Measurements from ENCODE around the gene SPSB1. TPM values are rescaled to one million over a fixed set of nuclear protein-coding genes. Genes with fewer than 3 reads are reported as not detected.

Gene SPSB1
- total and polyA plus RNA-seq, 10 donors: 1.3 to 7.9 (median 4.1) TPM

DNA sequence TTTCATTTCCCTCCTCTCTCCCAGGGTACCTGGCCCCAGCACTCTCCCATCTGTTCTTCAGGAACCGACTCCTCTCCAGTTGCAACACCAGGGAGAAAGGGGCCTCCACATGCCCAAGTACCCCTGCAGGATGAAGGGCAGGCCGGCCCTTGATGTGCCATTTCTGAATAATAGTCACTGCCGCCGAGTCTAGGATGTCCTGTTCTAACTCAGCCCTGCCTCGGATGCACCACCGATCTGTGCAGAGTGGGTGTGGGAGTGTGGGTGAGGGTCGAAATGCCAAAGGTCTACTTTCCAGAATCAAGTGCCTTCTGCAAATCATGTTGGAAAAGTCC, 25.4 kb upstream of the SPSB1 start:
- H3K27me3 ChIP-seq (replicated peaks in 1 of 7): no peaks in the 10 kb centered on the region
- no peak overlapping the region for H3K27ac ChIP-seq
- no peak for TF ChIP-seq POLR2A (IDR thresholded peaks at IDR 0.05)
- TF ChIP-seq, protein P1, sequence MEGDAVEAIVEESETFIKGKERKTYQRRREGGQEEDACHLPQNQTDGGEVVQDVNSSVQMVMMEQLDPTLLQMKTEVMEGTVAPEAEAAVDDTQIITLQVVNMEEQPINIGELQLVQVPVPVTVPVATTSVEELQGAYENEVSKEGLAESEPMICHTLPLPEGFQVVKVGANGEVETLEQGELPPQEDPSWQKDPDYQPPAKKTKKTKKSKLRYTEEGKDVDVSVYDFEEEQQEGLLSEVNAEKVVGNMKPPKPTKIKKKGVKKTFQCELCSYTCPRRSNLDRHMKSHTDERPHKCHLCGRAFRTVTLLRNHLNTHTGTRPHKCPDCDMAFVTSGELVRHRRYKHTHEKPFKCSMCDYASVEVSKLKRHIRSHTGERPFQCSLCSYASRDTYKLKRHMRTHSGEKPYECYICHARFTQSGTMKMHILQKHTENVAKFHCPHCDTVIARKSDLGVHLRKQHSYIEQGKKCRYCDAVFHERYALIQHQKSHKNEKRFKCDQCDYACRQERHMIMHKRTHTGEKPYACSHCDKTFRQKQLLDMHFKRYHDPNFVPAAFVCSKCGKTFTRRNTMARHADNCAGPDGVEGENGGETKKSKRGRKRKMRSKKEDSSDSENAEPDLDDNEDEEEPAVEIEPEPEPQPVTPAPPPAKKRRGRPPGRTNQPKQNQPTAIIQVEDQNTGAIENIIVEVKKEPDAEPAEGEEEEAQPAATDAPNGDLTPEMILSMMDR (IDR thresholded peaks at IDR 0.05 in 8 of 11, conservative IDR thresholded peaks at IDR 0.05 in 3 of 11): peak in 4 of 11 experiments; percentile 10 to 21 (median 15)
- no peak for DNase-seq
- WGBS, 5 donors: 65 to 84% (median 82%) methylated on average over 7 of the region's 7 CpGs
- no peak overlapping the region for H3K4me3 ChIP-seq
- H3K4me1 ChIP-seq: peaks cover 0 to 33% (median 10%) of the 10 kb centered on the region in 6 donors
- H3K36me3 ChIP-seq: peaks cover 0 to 93% (median 41%) of the 10 kb centered on the region in 6 donors
- intact Hi-C loops (cut with DNase I; ENCODE audit: low total_unique reads): no loop called here
- H3K9me3 ChIP-seq: no peaks in the 10 kb centered on the region

DNA sequence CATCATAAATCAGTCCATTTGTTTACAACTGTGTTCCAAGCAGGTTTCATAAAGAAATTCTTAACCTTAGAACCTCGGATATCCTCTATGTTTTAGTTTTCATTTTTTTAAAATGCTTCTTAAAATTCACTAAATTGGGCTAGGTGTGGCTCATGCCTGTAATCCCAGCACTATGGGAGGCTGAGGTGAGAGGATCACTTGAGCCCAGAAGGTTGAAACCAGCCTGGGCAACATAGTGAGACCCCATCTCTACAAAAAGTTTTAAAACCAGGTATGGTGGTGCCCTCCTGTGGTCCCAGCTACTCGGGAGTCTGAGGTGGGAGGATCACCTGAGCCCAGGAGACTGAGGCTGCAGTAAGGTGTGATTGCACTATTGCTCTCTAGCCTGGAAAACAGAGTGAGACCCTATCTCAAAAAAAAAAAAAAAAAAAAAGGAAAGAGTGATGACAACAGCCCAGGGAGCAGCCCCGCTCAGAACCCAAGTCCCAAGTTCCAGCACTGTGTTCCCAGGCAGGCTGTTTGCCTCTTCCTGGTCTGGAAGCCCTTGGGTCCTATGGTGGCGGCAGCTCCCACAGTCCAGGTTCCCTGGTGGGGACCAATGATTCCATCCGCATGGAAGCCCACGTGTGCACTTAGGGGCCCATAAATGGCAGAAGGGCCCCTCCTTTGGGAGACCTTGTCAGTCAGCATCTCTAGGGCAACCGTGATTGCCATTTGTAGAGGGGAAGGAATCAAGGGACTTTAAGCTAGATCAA, 24.7 kb upstream of the SPSB1 start:
- Histone ChIP-seq H3K4me1 (peaks cover 0 to 33% (median 10%) of the 10 kb centered on the region in 6 donors), H3K4me3 (no peak overlapping the region), H3K9me3 (no peaks in the 10 kb centered on the region), H3K36me3 (peaks cover 0 to 86% (median 34%) of the 10 kb centered on the region in 6 donors), H3K27me3 (replicated peaks in 1 of 7) (no peaks in the 10 kb centered on the region), H3K27ac (no peak overlapping the region)
- WGBS, 5 donors: 89 to 92% (median 89%) methylated on average over 7 of the region's 7 CpGs
- TF ChIP-seq POLR2AphosphoS5 (IDR thresholded peaks at IDR 0.05) (no peak), POLR2A (IDR thresholded peaks at IDR 0.05) (no peak)
- TF ChIP-seq, protein P1 (IDR thresholded peaks at IDR 0.05 in 8 of 11, conservative IDR thresholded peaks at IDR 0.05 in 3 of 11): no peak
- peak; percentile 34 for DNase-seq
- intact Hi-C loops (cut with DNase I; ENCODE audit: low total_unique reads): no loop called here

DNA sequence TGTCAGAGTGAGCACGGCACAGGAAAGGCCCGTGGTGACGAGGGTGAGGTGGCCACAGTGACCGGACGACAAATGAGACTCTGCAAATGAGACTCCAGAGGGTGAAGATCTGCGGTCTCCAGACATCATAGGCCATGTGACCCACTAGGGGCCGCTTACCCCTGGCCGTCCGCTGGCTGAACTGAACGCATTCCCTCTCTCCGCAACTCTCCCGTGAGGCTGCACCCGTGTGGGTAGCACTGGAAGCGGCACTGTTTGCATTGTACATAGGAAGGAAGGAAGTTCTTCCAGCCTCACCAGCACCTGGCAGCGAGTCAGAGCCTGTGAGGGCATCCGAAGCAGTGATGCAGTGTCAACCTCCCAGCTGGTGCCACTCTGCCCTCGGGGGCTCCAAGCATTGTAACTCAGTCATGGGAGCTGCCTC, 23.6 kb upstream of the SPSB1 start:
- DNase-seq: peak; percentile 59
- H3K4me3 ChIP-seq: no peak overlapping the region
- peak in 2 of 3 donors; percentile 26 to 57 for TF ChIP-seq POLR2AphosphoS5 (IDR thresholded peaks at IDR 0.05)
- no peak for TF ChIP-seq POLR2A (IDR thresholded peaks at IDR 0.05)
- TF ChIP-seq, protein P1 (IDR thresholded peaks at IDR 0.05 in 8 of 11, conservative IDR thresholded peaks at IDR 0.05 in 3 of 11): no peak
- H3K27ac ChIP-seq: peak overlapping the region in 1 of 8 donors; percentile 45
- peaks cover 0 to 33% (median 10%) of the 10 kb centered on the region in 6 donors for H3K4me1 ChIP-seq
- no peaks in the 10 kb centered on the region for H3K9me3 ChIP-seq
- 71 to 80% (median 75%) methylated on average over 17 of the region's 17 CpGs for WGBS, 5 donors
- no peaks in the 10 kb centered on the region for H3K27me3 ChIP-seq (replicated peaks in 1 of 7)
- intact Hi-C loops (cut with DNase I; ENCODE audit: low total_unique reads): no loop called here
- H3K36me3 ChIP-seq: peaks cover 0 to 75% (median 23%) of the 10 kb centered on the region in 6 donors

DNA sequence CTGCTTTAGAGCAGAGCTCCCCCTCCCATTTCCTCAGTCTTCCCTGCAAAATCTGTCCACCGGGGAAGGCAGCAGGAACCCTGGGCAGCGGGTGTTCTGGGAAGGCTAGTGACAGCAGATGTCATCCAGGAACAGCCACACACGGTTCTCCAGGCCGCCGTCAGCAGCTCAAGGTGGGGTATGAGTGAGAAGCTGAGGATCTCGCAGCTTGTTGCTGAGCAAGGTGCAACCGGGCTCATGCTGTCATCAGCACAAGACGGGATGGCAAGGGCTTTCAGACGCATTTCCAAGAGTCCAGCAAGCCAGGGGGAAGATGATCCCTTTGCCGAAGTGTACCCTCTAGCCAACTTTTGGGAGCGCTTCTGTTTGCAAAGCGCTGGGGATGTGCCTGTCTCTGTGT, 23.0 kb upstream of the SPSB1 start:
- peak; percentile 33 for DNase-seq
- Histone ChIP-seq H3K4me3 (no peak overlapping the region), H3K9me3 (no peaks in the 10 kb centered on the region), H3K36me3 (peaks cover 0 to 69% (median 17%) of the 10 kb centered on the region in 6 donors), H3K27me3 (replicated peaks in 1 of 7) (no peaks in the 10 kb centered on the region), H3K4me1 (peaks cover 0 to 33% (median 10%) of the 10 kb centered on the region in 6 donors), H3K27ac (no peak overlapping the region)
- WGBS, 5 donors: 84 to 92% (median 87%) methylated on average over 12 of the region's 12 CpGs
- intact Hi-C loops (cut with DNase I; ENCODE audit: low total_unique reads): no loop called here
- TF ChIP-seq POLR2AphosphoS5 (IDR thresholded peaks at IDR 0.05) (no peak), POLR2A (IDR thresholded peaks at IDR 0.05) (no peak)
- TF ChIP-seq, protein P1 (IDR thresholded peaks at IDR 0.05 in 8 of 11, conservative IDR thresholded peaks at IDR 0.05 in 3 of 11): no peak

Data from spleen (tissue), 11 donors.